Peyer's patch (tissue), 4 donors: ENCODE results near the gene SMYD2.

ENCODE experiments used
- CTCF ChIP-seq, 6 experiments: fragments of 450-650 bp in 4 of 6; fragments of 200-600 bp in 2 of 6; sonication (generic) in 1 of 6; IDR thresholded peaks; one replicate each; pipeline ENCODE4 v1.5.1; 2017 to 2019; ENCODE audit warnings: antibody characterized with exemption in 6 of 6, mild to moderate bottlenecking in 3 of 6, moderate library complexity in 1 of 6
- POLR2A ChIP-seq, 2 donors: fragments of 450-650 bp; IDR thresholded peaks; one replicate each; pipeline ENCODE4 v1.5.1; 2017; ENCODE audit warnings: antibody characterized with exemption in 2 of 2, mild to moderate bottlenecking in 2 of 2, moderate library complexity in 2 of 2

GRCh38 chr1:214290424-214291037 lies 9.6 kb downstream of the SMYD2 start:
- TF ChIP-seq CTCF (IDR thresholded peaks at IDR 0.05), result no peak
- no peak for TF ChIP-seq POLR2A (IDR thresholded peaks at IDR 0.05)
